Panc1 (cell line): ENCODE results near the gene ATP6V1B1. TPM values are rescaled to one million over a fixed set of nuclear protein-coding genes. Genes with fewer than 3 reads are reported as not detected.
A peak's percentile ranks its signal among the peaks of the same experiment; 100 is the strongest.
"Not testable (repeated sequence)": the region's sequence is repeated elsewhere in the genome, so short reads cannot be mapped to it uniquely, and the experiment has no call there.

Source experiments
- ATAC-seq: fragments of 200-7000 bp; cut with Tn5 transposase; 2 replicates; pipeline ENCODE4 v1.9.1; 2020; ENCODE audit warnings: mild to moderate bottlenecking, moderate library complexity
- BruUV-seq: library from RNA; stranded (reverse); fragments of 400-500 nt; replicated peaks from 2 replicates; lab custom pipeline; 2021; lab: Mats Ljungman, UMichigan
- CTCF ChIA-PET: fragments of 300-600 bp; sonication (Branson Sonifier 250); formaldehyde crosslinking; loops from one replicate; lab custom pipeline; 2022; ENCODE audit warnings: antibody characterized with exemption; lab: Charles Lee
- POLR2A ChIA-PET: fragments of 300-600 bp; sonication (Branson Sonifier 250); formaldehyde crosslinking; loops from one replicate; lab custom pipeline; 2022; ENCODE audit warnings: antibody characterized with exemption; lab: Charles Lee
- DNase-seq: peaks from one replicate; pipeline ENCODE4 v3.0.0-alpha.2; 2010; ENCODE audit warnings: low read depth, low spot score
- H3K27ac ChIP-seq: 2 replicates; pipeline ENCODE4 v1.5.1; 2011; ENCODE audit warnings: mild to moderate bottlenecking, low read length, inconsistent platforms
- H3K27me3 ChIP-seq: fragments of 200-500 bp; sonication (Bioruptor generic); 2 replicates; pipeline ENCODE4 v1.6.0; 2014; ENCODE audit warnings: low read length, inconsistent platforms; ENCODE audit not compliant: control insufficient read depth, insufficient read depth
- H3K36me3 ChIP-seq: fragments of 200-500 bp; sonication (Bioruptor generic); 2 replicates; pipeline ENCODE4 v1.5.1; 2014; ENCODE audit warnings: inconsistent platforms, mild to moderate bottlenecking, low read length, moderate library complexity; ENCODE audit not compliant: control insufficient read depth, insufficient read depth
- H3K4me1 ChIP-seq: 2 replicates; pipeline ENCODE4 v1.5.1; 2011; ENCODE audit warnings: inconsistent platforms, mild to moderate bottlenecking, low read length, moderate library complexity; ENCODE audit not compliant: control insufficient read depth, insufficient read depth
- H3K4me3 ChIP-seq, 2 experiments: 2 replicates each; pipeline ENCODE4 v1.5.1; 2011 to 2012; ENCODE audit warnings: low read depth in 2 of 2, low read length in 2 of 2, mild to moderate bottlenecking in 2 of 2, inconsistent platforms in 1 of 2, moderate library complexity in 1 of 2
- H3K9me3 ChIP-seq: fragments of 200-500 bp; sonication (Bioruptor generic); 2 replicates; pipeline ENCODE4 v1.5.1; 2014; ENCODE audit warnings: low read depth, mild to moderate bottlenecking, inconsistent platforms, low read length, moderate library complexity; ENCODE audit not compliant: control insufficient read depth, insufficient read depth
- POLR2AphosphoS5 ChIP-seq: IDR thresholded peaks from 2 replicates; pipeline ENCODE4 v1.6.1; 2012; ENCODE audit warnings: mild to moderate bottlenecking, low read depth, low read length, moderate library complexity
- REST ChIP-seq, 2 experiments: IDR thresholded peaks; 2 replicates each; pipeline ENCODE4 v1.6.1; 2011 to 2012; ENCODE audit warnings: low read depth in 2 of 2, control low read depth in 1 of 2, low read length in 1 of 2, mild to moderate bottlenecking in 1 of 2, moderate library complexity in 1 of 2; ENCODE audit not compliant: insufficient read depth in 1 of 2
- SIN3A ChIP-seq: IDR thresholded peaks from 2 replicates; pipeline ENCODE4 v1.6.1; 2012; ENCODE audit warnings: low read depth, mild to moderate bottlenecking, low read length, moderate library complexity, borderline replicate concordance; ENCODE audit not compliant: insufficient read depth
- TCF7L2 ChIP-seq: IDR thresholded peaks from 2 replicates; pipeline ENCODE4 v1.6.1; 2011; ENCODE audit warnings: mild to moderate bottlenecking, low read depth, low read length, inconsistent platforms
- in situ Hi-C: cut with HindIII; loops from 2 replicates; pipeline ENCODE4 v1.10.0; 2016; ENCODE audit warnings: low sequenced_read_pairs, low pct_unique_long_range_greater_than_20kb
- intact Hi-C: fragments of 100-400 bp; cut with micrococcal nuclease; formaldehyde crosslinking; loops from one replicate; pipeline ENCODE4 v1.10.0; 2022; ENCODE audit not compliant: unreplicated experiment
- total RNA-seq: library from RNA; stranded (reverse); gene quantifications from one replicate; pipeline ENCODE4 v1.2.1, GENCODE V29; 2021; ENCODE audit not compliant: unreplicated experiment
- TF ChIP-seq, protein P1 (sequence below): fragments of 450-650 bp; IDR thresholded peaks from 2 replicates; pipeline ENCODE4 v1.5.1; 2017; ENCODE audit warnings: mild to moderate bottlenecking

The ATP6V1B1 gene
- total RNA-seq, 1 experiment from 2014 or later = 0.18 TPM

DNA sequence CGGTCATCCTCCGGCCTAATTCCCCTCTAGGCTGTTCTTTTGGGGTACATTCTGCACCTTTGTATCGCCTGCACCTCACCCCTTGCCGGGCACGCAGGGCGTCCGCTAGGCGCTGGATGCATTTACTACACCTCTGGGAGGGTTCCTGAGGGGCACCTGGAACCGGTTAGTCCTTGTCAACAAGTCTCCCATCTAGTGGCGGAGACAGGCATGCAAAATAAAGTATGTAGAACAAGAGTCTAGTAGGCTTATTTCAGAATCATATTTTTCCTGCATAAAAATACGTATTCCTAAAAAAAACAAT, 59.7 kb downstream of the ATP6V1B1 start:
- Histone ChIP-seq H3K4me3 (peak overlapping the region; percentile 88 to 91), H3K27ac (no peak overlapping the region), H3K36me3 (peaks cover 2% of the 10 kb centered on the region; the same call in 1 of the 2 replicates), H3K4me1 (peaks cover 7% of the 10 kb centered on the region), H3K9me3 (no peaks in the 10 kb centered on the region), H3K27me3 (no peaks in the 10 kb centered on the region)
- ChIA-PET POLR2A (no interaction called here), CTCF (no interaction called here)
- no TSS peak for BruUV-seq
- TF ChIP-seq, protein P1, sequence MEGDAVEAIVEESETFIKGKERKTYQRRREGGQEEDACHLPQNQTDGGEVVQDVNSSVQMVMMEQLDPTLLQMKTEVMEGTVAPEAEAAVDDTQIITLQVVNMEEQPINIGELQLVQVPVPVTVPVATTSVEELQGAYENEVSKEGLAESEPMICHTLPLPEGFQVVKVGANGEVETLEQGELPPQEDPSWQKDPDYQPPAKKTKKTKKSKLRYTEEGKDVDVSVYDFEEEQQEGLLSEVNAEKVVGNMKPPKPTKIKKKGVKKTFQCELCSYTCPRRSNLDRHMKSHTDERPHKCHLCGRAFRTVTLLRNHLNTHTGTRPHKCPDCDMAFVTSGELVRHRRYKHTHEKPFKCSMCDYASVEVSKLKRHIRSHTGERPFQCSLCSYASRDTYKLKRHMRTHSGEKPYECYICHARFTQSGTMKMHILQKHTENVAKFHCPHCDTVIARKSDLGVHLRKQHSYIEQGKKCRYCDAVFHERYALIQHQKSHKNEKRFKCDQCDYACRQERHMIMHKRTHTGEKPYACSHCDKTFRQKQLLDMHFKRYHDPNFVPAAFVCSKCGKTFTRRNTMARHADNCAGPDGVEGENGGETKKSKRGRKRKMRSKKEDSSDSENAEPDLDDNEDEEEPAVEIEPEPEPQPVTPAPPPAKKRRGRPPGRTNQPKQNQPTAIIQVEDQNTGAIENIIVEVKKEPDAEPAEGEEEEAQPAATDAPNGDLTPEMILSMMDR = no peak
- no peak for TF ChIP-seq POLR2AphosphoS5
- no peak for TF ChIP-seq REST (IDR thresholded peaks at IDR 0.05; ENCODE audit: insufficient read depth in 1 of 2, low read depth in 2 of 2, low read length in 1 of 2)
- no peak for TF ChIP-seq SIN3A
- TF ChIP-seq TCF7L2 = no peak
- peak; percentile 74 for ATAC-seq
- in situ Hi-C loops = no loop called here
- intact Hi-C loops = no loop called here
- DNase-seq = no peak

GRCh38 chr2:70998885-70999284, 63.2 kb downstream of the ATP6V1B1 start:
- H3K4me3 ChIP-seq, H3K4me1 ChIP-seq, H3K9me3 ChIP-seq, H3K36me3 ChIP-seq, H3K27me3 ChIP-seq, in situ Hi-C loops, POLR2A ChIA-PET, ATAC-seq, DNase-seq, BruUV-seq, intact Hi-C loops, H3K27ac ChIP-seq: not testable (repeated sequence)
- CTCF ChIA-PET = interaction anchor here (0.7 kb wide), 1 partner anchor 64 kb away, joined by 4 read pairs; no protein-coding TSS in a partner anchor

DNA sequence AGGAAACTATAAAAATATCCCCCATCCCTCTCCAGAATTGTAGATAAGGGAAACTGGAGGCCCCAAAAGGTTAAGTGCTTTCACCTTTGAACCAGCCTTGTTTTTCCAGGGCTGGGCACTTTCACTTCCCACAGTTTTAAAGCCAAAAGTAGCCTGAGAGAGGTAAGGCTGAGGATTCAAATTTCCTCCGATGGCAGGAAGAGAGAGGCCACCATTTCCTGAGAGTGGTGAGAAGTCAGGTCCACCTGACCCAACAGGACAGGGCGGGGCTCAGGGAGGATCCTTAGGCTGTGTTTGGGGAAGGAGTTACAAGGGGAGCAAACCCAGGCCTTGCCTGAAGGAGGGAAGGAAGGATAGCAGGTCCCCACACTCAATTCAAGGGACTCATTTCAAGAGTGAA, 63.7 kb downstream of the ATP6V1B1 start:
- ATAC-seq (no peak), DNase-seq (no peak)
- in situ Hi-C loops (no loop called here), intact Hi-C loops (no loop called here)
- BruUV-seq = no TSS peak
- ChIA-PET POLR2A (no interaction called here), CTCF (no interaction called here)
- Histone ChIP-seq H3K36me3 (no peaks in the 10 kb centered on the region; the same call in 1 of the 2 replicates), H3K27ac (no peak overlapping the region), H3K4me1 (no peaks in the 10 kb centered on the region; the same call in 1 of the 2 replicates), H3K4me3 (no peak overlapping the region), H3K27me3 (no peaks in the 10 kb centered on the region), H3K9me3 (no peaks in the 10 kb centered on the region)
- TF ChIP-seq SIN3A = no peak
- TF ChIP-seq, protein P1 = no peak
- TF ChIP-seq REST (IDR thresholded peaks at IDR 0.05; ENCODE audit: insufficient read depth in 1 of 2, low read depth in 2 of 2, low read length in 1 of 2) = no peak
- no peak for TF ChIP-seq POLR2AphosphoS5
- TF ChIP-seq TCF7L2 = no peak

DNA sequence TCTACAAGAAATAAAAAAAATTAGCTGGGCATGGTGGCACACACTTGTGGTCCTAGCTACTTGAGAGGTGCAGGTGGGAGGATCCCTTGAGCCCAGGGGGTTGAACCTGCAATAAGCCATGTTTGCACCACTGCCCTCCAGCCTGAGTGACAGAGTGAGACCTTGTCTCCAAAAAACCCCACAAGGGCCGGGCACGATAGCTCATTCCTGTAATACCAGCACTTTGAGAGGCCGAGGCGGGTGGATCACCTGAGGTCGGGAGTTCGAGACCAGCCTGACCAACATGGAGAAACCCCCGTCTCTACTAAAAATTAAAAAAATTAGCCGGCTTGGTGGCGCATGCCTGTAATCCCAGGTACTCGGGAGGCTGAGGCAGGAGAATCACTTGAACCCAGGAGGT, 64.2 kb downstream of the ATP6V1B1 start:
- H3K27ac ChIP-seq, POLR2A ChIA-PET, H3K36me3 ChIP-seq, intact Hi-C loops, in situ Hi-C loops, BruUV-seq, ATAC-seq, H3K4me3 ChIP-seq, H3K27me3 ChIP-seq, H3K4me1 ChIP-seq, CTCF ChIA-PET, H3K9me3 ChIP-seq, DNase-seq: not testable (repeated sequence)
